Fibroblast of lung (primary cell): ENCODE data around the gene IRF4.
"Not testable (repeated sequence)": the region's sequence is repeated elsewhere in the genome, so short reads cannot be mapped to it uniquely, and the experiment has no call there.

ENCODE experiments used
- CTCF ChIP-seq, 2 donors: IDR thresholded peaks in 1 of 2; conservative IDR thresholded peaks in 1 of 2; 1 replicate in 1 of 2; 2 replicates in 1 of 2; pipeline ENCODE4 v1.5.1; 2011 to 2012; ENCODE audit warnings: low read length in 2 of 2, control low read depth in 1 of 2, inconsistent platforms in 1 of 2, low read depth in 1 of 2, mild to moderate bottlenecking in 1 of 2
- EZH2 ChIP-seq: IDR thresholded peaks from 2 replicates; pipeline ENCODE4 v1.5.1; 2012; ENCODE audit warnings: low read length, control low read depth, mild to moderate bottlenecking; ENCODE audit errors: missing control alignments

GRCh38 chr6:425418-425788 is 33.9 kb downstream of the IRF4 start:
- TF ChIP-seq CTCF (conservative IDR thresholded peaks at IDR 0.05 in 1 of 2, IDR thresholded peaks at IDR 0.05 in 1 of 2; ENCODE audit: low read depth in 1 of 2, low read length in 2 of 2); EZH2: not testable (repeated sequence)
